HG03575 (cell line): ENCODE data around the gene CRY2.
A peak's percentile ranks its signal among the peaks of the same experiment; 100 is the strongest.

Experiments
- ATAC-seq: cut with Tn5 transposase; IDR thresholded peaks from one replicate; pipeline ENCODE4 v1.9.1; 2021; ENCODE audit not compliant: unreplicated experiment, insufficient number of reproducible peaks, low FRiP score; ENCODE audit errors: extremely low read depth

The CRY2 gene

DNA sequence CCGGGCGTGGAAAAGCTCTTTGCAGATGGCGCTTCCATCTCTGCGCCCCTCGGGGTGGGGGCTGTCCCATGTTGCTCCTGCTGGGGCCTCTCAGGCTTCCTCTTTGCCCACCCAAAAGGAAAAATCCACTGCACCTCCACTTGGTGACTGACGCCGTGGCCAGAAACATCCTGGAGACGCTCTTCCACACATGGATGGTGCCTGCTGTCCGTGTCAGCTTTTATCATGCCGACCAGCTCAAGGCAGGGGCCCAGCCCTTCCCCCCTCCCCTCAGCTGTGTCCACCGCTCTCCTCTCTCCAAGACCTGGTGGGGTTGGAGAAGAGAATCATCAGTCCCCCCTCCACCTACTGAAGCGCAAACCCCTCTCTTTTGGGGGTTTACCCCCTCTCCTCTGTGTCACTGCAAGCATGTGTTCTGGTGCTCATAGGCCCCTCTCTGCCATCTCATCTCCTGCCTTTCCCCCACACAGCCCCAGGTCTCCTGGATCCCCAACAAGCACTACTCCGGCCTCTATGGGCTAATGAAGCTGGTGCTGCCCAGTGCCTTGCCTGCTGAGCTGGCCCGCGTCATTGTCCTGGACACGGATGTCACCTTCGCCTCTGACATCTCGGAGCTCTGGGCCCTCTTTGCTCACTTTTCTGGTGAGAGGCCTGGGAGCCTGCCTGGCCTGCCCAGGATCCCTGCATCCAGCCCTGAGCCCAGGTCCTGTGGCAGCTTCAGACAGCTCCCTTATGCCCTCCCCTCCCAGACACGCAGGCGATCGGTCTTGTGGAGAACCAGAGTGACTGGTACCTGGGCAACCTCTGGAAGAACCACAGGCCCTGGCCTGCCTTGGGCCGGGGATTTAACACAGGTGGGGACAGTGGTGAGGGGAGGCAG, 77.0 kb downstream of the CRY2 start:
- ATAC-seq = no peak

DNA sequence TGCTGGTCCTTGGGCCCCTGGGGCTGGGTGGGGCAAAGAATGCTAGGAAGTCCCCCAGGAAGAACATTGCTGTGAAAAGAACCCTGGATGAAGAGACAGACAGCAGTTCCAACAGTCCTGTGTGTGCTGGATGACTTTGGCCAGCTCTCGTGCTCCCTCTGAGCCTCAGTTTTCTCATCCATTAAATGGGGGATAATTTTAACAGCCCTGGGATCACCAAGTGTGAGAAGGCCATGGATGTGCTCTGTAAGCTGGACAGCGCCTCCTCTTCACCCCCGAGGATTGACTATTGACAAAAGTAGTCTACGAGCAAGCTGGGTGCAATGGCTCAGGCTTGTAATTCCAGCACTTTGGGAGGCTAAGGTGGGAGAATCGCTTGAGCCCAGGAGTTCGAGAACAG, 77.7 kb downstream of the CRY2 start:
- no peak for ATAC-seq

DNA sequence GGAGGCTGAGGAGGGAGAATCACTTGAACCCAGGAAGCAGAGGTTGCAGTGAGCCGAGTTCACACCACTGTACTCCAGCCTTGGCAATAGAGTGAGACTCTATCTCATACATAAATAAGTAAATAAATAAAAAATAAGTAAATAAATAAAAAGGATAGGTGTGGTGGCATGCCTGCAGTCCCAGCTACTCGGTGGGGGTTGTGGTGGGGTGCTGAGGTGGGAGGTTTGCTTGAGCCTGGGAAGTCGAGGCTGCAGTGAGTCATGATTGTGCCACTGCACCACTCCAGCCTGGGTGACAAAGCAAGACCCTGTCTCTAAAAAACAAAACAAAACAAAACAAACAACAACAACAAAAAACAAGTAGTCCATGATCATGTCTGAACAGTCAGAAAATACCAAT, 78.3 kb downstream of the CRY2 start:
- ATAC-seq = no peak

DNA sequence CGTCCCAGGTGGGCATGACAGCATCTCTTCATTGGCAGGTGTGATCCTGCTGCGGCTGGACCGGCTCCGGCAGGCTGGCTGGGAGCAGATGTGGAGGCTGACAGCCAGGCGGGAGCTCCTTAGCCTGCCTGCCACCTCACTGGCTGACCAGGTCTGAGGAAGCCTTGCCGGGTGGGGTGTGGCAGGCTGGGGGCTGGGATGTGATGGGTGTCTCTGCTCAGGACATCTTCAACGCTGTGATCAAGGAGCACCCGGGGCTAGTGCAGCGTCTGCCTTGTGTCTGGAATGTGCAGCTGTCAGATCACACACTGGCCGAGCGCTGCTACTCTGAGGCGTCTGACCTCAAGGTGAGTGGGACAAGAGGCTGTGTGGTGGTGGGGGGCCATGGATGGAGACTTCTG, 78.7 kb downstream of the CRY2 start:
- no peak for ATAC-seq

DNA sequence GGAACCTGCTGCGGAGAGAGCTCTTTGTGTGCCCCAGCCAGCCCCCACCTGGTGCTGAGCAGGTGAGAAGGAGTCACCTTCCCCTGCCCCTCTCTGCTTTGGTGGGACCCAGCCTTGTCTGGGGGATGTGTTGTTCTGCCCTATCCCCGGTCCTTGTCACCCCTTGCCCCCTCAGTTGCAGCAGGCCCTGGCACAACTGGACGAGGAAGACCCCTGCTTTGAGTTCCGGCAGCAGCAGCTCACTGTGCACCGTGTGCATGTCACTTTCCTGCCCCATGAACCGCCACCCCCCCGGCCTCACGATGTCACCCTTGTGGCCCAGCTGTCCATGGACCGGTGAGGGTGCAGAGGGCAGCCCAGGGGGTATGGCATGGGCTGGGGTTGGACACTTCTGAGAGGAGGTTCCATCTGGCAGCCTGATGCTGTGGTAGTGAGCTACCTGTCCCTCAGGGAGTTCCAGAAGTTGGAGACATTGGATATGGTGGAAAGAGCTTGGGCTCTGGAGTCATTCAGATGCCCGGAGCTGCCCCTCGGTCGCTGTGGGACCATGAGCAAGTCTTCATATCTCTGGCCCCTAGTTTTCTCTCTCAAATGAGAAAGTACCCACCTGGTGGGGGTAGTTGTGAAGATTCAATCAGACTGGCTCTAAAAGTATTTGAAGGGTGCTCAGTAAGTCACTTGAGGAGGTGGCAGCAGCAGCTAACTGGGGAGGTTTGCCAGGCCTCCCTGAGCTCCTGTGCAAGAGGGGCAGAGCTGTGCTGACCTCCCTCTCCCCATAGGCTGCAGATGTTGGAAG, 79.5 kb downstream of the CRY2 start:
- ATAC-seq = no peak

DNA sequence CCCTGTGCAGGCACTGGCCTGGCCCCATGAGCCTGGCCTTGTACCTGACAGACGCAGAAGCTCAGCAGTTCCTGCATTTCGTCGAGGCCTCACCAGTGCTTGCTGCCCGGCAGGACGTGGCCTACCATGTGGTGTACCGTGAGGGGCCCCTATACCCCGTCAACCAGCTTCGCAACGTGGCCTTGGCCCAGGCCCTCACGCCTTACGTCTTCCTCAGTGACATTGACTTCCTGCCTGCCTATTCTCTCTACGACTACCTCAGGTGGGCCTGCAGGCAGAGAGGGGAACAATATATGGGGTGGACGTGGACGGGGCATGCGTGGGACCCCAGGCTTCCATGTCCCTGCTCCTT, 80.0 kb downstream of the CRY2 start:
- no peak for ATAC-seq

DNA sequence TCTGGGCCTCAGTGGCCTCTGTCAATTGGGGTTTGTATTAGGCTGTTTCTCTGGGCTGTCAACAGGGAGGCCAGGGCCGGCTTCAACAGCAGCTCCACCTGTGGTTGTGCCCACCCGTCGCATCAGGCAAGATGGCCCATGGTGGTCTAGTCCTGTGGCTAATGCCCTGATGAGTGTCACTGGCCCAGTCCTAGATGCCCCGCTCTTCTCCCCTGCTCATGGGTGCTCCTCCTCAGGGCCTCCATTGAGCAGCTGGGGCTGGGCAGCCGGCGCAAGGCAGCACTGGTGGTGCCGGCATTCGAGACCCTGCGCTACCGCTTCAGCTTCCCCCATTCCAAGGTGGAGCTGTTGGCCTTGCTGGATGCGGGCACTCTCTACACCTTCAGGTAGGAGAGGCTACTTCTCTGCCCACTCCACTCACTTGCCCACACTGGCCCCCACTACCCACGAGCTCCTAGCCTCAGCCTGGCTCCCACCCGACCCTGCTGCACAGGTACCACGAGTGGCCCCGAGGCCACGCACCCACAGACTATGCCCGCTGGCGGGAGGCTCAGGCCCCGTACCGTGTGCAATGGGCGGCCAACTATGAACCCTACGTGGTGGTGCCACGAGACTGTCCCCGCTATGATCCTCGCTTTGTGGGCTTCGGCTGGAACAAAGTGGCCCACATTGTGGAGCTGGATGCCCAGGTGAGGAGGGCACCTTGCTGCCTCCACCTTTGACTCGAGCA, 80.6 kb downstream of the CRY2 start:
- no peak for ATAC-seq

DNA sequence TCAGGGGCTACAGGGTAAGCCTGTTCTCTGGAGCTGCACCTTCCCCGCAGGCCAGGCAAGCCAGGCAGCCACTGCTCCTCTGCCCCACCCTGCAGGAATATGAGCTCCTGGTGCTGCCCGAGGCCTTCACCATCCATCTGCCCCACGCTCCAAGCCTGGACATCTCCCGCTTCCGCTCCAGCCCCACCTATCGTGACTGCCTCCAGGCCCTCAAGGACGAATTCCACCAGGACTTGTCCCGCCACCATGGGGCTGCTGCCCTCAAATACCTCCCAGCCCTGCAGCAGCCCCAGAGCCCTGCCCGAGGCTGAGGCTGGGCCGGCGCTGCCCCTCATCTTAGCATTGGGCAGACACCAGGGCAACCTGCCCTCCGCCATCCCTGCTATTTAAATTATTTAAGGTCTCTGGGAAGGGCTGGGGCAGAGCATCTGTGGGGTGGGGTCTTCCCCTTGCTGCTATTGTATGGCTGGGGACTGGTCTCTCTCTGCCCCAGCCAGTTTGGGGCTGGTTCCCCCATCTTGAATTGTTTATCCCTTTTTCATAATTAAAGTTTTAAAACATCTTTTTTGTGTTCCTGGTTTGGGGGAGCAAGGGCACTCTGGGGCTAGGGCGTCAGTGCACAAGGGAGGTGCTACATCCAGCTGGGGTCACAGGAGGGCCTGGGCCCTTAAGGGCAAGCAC, 81.4 kb downstream of the CRY2 start:
- no peak for ATAC-seq

DNA sequence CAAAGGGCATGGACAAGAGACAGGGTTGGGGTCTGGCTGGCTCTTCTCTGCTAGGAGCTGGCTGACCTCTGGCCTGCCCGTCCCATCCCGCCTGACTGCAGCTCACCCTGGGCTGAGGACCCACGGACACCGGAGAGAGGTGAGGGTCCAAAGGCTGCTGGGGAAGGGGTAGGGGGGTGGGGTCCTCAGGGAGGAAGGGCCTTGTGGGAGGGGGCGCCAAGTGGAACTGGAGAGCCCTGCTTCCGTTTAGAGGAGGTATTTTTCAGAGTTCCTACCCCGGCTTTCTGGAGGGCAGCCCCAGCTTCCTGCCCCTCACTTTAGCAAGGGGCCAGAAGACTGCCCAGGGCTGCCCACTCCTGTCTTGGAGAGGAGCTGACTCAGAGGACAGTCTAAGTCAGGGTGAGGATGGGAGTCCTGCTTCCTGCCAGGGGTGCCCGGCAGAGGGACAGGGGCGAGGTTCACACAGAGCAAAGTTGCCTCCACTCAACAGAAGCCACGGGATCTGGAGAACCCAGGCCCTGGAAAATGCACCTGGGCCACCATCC, 82.3 kb downstream of the CRY2 start:
- ATAC-seq = no peak

DNA sequence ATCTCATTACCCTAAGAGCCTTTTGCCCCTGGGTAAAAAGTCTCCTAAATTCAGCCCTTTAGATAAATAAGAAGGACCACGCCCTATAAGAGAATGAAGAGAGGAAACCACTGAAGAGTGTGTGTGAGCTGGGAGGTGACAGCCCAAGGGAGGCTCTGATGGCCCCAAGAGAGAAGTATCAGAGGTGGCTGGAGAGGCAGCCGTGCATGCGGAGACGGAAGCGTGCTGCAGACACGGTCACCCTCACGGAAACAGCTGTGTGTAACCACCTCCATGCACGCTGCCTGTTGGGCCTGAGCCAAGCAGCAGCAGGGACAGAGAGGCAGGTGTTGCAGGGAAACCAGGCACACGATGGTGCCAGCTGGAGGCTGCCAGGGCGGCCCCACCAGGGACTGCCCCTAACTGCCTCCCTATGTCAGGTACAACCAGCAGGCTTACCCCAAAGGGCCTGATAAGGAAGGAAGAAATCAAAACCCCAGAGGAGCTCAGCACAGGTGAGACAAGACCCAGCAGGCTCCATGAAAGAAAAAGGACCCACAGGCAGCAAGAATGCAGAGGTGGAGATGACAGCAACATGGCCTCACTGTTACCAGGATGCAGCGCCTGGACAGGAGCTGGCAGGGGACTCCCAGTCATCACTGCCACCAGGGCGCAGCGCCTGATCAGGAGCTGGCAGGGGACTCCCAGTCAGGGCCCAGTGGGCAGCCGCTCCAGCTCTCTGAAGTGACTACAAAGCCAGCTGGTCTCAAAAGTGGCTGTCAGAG, 82.9 kb downstream of the CRY2 start:
- peak; percentile 81 for ATAC-seq

DNA sequence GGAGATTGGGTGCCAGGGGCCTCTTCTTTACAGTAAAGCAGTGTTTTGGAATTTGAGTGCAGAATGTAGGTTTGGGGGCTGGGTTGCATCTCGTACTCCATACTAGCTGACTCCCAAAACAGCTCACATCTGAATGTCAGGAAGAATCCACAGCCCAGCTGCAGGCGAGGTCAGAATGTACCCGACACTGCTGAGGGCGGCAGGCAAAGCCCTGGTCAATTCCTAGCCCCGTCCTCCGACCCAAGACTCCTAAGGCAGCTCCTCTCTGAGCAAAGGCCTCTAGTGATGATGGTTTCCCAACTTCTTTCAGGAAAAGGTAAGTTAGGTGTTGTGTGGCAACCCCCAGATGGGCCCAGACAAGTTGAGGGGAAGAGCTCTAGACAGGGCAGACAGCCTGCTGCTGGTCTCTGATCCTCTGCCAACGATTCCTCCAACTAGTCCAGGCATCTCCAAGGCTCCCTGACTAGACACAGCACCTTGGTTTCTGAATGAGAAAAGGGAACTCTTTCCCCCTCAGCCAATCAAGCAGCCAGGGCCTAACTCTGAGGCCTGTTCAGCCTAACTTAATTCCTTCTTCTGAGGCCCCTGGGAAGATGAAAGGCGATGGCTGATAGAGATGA, 83.8 kb downstream of the CRY2 start:
- no peak for ATAC-seq

DNA sequence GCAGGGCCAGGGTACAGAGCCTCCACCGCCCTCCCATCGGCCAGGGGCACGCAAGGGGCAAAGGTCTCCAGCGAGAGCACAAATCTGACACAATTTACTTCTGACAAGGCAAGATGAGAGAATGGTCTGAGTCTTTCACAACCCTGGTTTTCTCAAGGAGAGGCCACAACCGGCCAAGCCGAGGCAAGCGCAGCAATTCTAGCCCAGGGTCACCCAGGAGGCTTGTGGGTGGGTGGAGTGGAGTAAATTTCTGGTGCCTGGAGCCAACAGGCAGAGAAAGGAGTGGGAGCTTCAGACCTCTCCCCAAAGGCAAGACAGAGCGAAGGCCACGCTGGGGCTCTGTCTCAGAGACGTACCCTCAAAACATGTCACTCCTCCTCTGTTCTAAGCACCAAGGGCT, 84.5 kb downstream of the CRY2 start:
- ATAC-seq = no peak

DNA sequence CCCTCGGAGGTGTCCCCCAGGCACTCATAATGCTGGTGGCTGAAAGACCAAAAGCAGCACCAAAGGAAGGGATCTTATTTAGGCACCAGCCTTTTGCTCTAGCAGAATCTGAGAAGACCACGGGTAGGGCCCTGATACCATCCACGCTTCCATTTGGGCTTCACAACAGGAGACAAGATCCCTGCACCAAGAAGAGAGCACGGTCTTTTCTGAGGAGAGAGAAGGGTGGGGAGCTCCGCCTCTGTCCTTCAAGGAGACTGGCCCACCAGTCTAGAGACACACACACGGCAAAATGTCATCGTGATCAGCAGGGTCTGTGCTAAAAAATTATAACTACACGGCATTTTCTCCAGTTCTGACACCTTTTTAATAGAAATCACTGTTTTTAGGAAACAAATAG, 84.9 kb downstream of the CRY2 start:
- no peak for ATAC-seq
